Heart left ventricle (tissue), 13 donors: Measurements from ENCODE around the gene TEDDM1.
"Not testable (repeated sequence)": the region's sequence is repeated elsewhere in the genome, so short reads cannot be mapped to it uniquely, and the experiment has no call there.

ENCODE experiments used
- CTCF ChIP-seq, 12 donors: fragments of 200-600 bp; sonication (generic) in 4 of 12; IDR thresholded peaks; one replicate each; pipeline versions ENCODE4 v1.5.0 to v1.8.0; 2018 to 2022; ENCODE audit warnings: antibody characterized with exemption in 12 of 12, mild to moderate bottlenecking in 5 of 12
- POLR2A ChIP-seq, 2 donors: fragments of 450-650 bp; IDR thresholded peaks; one replicate each; pipeline ENCODE4 v1.6.1; 2017; ENCODE audit warnings: antibody characterized with exemption in 2 of 2, mild to moderate bottlenecking in 2 of 2, moderate library complexity in 2 of 2
- donor health status: ischemic (EF 13 %, LVEDD 7.1; RV severe dilation, severe dysfunction).
- donor health status: DM: no; HTN: yes; CAD: no.
- donor health status: DM: no; HTN: no; CAD: no.
- donor health status: ischemic (EF 25% LVEDD 6.9; RV normal size, moderate dysfunction).
- donor health status: ischemic (EF 25% LVEDD 5.7; RV mildly dilated, moderate dysfunction).
- donor health status: ischemic (EF 35%, LVEDD 5.7; RV mildly dilated, moderate dysfunction).
- donor health status: nonischemic (EF 11% LVEDD 7.7; RV severe dilation, severe dysfunction).
- donor health status: DM: yes; HTN: yes; CAD: no.
- donor health status: PGD.
- donor health status: ischemic (EF 29% LVEDD 5.4; RV normal size, mild dysfunction).
- donor health status: nonischemic (EF 23%, LVEDD 6.1; RV moderate dilation, normal function).

- TF ChIP-seq CTCF, POLR2A (IDR thresholded peaks at IDR 0.05): not testable (repeated sequence)
These were observed 20.7 kb downstream of the TEDDM1 start for GRCh38 chr1:182379781-182380180.
